GM19239 (cell line): Measurements from ENCODE around the gene KCTD15.

Experiments
- DNase-seq: peaks from one replicate; pipeline ENCODE4 v3.0.0; 2011; ENCODE audit warnings: low spot score; ENCODE audit not compliant: insufficient read length
- FAIRE-seq: peaks from 2 replicates; lab custom pipeline; 2011; peaks lifted over from hg19 to GRCh38; lab: Jason Lieb, UNC

The KCTD15 gene

DNA sequence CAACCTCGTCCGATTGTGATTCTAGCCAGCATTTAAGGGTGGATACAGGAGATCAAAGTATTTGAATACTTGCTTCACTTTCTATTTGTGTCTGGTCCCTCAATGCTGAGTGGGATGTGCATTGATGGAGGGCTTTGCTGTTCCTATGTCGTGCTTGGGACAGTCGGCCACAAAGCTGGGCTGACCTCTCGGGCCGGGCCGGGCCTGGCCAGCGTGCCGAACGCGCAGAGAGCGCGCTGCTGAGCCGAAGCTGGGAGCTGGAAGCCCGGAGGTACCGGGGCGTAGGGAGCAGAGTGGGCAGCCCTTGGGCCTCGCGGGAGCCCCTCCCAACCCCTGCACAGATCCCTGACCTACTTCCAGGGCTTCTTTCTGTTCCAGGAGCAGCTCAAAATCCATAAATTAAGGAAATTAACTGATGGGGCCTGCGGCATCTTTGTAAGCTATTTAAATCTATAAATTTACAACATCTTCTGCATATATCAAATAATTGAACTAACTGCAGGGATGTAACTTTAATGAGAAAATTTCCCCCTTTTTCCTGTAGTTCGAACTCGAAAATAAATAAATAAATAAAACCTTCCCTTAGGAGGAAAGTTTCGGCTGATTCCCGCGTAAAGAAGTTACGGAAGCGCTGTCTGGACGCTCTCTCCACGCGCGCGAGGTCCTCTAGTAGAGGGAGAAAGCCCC, 1.8 kb upstream of the KCTD15 start:
- DNase-seq (no peak), FAIRE-seq (no peak)

GRCh38 chr19:33795370-33796163, 1.1 kb upstream of the KCTD15 start:
- peak; percentile 66 for DNase-seq
- no peak for FAIRE-seq

- no peak for FAIRE-seq
- DNase-seq = no peak
Observed at GRCh38 chr19:33797802-33798671, 1.4 kb downstream of the KCTD15 start.

DNA sequence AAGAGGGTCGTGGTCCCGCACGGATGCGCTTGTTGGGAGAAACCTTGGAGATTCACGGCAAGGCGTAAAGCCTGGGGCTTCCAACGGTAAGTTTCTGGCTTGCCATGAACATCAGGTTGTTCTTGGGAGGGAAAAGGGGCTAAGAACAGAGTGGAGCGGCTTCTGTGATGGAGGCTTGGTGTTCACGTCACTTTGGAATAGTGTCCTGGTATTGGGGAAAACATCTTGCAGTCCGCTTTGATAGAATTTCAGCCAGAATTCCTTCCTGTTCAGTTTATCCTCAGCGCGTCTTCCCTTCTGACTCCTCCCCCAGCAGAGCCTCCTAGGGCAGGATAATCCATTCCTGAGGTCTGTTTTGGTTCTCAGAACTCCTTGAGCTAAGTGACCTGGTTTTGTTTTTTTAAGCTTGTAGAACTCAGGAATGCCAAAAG, 2.0 kb downstream of the KCTD15 start:
- FAIRE-seq (no peak), DNase-seq (no peak)

- FAIRE-seq (no peak), DNase-seq (no peak)
Observed at GRCh38 chr19:33799476-33799875, 2.8 kb downstream of the KCTD15 start.

- FAIRE-seq (no peak), DNase-seq (no peak)
Observed at GRCh38 chr19:33800012-33800680, 3.5 kb downstream of the KCTD15 start.

GRCh38 chr19:33801411-33801810, 4.7 kb downstream of the KCTD15 start:
- FAIRE-seq = no peak
- no peak for DNase-seq

DNA sequence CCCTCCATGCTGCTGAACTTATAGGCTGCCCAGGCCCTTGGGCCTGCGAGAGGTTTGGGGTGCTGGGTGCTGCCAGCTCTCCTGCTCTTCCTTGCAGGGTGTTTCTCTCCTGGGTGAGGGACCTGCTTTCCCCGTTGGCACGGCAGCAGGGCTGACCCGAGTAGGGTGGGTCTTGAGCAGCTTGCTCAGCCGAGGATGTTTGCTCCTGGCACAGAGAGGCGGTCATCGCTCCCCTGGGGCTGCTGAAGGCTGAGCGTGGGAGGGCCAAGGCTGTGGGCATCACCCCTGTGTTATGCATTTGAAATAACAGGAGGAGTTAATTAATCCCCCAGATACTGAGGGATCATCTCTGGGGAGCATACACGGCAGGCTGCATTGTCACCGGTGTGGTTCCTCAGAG, 5.3 kb downstream of the KCTD15 start:
- no peak for FAIRE-seq
- no peak for DNase-seq

DNA sequence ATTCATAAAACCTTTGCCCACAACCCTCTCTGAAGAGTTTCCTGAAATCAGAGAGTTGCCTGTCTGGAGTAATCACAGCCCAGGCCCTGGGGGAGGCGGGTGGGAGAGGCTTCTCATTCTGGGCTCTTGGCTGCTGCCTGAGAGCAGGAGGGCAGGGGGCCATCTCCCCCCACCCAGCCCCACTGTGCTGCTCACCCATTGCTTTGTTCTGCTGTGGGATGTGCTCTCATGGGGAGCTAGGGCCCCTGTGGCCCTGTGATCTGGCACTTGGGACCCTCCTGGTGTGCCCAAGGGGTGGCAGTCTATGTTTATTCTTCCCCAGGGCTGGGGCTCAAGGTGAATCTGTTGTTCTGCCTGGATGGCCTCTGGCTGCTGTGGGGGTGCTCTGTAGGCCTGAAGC, 6.1 kb downstream of the KCTD15 start:
- FAIRE-seq (no peak), DNase-seq (no peak)

GRCh38 chr19:33803383-33803782, 6.7 kb downstream of the KCTD15 start:
- DNase-seq = no peak
- FAIRE-seq = no peak

- DNase-seq (no peak), FAIRE-seq (no peak)
Observed at GRCh38 chr19:33804021-33804799, 7.5 kb downstream of the KCTD15 start.

GRCh38 chr19:33805313-33805712, 8.6 kb downstream of the KCTD15 start:
- DNase-seq = no peak
- FAIRE-seq = no peak

DNA sequence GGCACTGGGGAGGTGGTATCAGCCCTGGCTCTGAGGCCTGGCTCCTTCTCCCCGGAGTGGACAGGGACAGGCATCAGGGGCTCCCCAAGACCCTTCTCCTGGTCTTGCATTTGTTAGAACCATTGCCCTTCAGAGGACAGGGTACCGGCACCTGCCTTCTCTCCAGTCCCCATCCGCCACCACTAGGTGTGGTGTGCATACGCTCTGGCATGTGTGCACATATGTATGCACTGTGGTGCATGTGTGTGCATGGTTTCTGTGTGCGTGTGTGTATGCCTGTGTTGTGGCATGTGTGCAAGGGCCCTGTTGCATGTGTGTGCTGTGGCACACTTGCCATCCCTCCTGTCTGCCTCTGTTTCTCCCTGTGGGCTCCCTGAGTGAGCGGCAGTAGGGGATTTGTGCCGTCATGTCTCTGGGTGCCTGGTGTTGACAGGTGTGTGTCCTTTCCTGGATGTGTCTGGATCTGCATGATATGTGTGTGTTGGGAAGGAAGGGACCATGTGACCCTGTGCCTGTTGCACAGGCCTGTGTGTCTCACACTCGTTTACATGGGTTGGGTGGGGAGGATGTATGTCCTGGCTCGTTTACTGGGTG, 9.3 kb downstream of the KCTD15 start:
- no peak for FAIRE-seq
- DNase-seq = no peak

- FAIRE-seq = no peak
- no peak for DNase-seq
Observed at GRCh38 chr19:33806434-33806881, 9.8 kb downstream of the KCTD15 start.

GRCh38 chr19:33808399-33808798, 11.7 kb downstream of the KCTD15 start:
- DNase-seq (no peak), FAIRE-seq (no peak)

- FAIRE-seq (no peak), DNase-seq (no peak)
Observed at GRCh38 chr19:33809960-33810359, 13.3 kb downstream of the KCTD15 start.

DNA sequence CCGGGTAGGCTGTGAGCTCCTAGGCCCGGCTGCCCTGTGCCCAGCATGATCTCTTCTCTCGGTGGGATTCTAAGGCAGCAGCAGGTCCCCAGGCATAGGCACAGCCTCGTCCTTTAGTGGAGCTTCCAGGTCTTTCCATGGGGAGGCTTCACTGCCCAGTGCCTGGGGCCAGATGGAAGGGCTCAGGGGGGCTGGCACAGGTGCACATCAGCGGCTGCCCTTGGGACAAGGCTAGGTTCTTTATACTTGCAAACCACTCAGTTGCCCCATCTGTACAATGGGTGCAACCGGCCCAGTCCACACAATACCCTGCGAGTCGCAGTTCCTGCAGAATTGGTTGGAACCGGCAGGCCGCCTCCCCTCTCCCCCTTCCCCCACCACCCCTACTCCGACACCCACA, 14.2 kb downstream of the KCTD15 start:
- no peak for DNase-seq
- no peak for FAIRE-seq

DNA sequence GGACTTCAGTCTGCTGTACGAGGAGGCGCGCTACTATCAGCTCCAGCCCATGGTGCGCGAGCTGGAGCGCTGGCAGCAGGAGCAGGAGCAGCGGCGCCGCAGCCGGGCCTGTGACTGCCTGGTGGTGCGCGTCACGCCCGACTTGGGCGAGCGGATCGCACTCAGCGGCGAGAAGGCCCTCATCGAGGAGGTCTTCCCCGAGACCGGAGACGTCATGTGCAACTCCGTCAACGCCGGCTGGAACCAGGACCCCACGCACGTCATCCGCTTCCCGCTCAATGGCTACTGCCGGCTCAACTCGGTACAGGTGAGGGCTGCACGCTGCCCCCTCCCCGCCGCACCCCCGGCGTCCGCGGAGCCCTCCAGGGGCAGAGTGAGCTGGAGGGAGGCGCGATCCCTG, 14.6 kb downstream of the KCTD15 start:
- FAIRE-seq (no peak), DNase-seq (no peak)

GRCh38 chr19:33811736-33812387, 15.2 kb downstream of the KCTD15 start:
- no peak for FAIRE-seq
- DNase-seq = no peak
